Suprapubic skin (tissue), 3 donors: ENCODE results near the gene VPS39.

Experiments
- POLR2AphosphoS5 ChIP-seq, 3 donors: sonication (generic); formaldehyde crosslinking; IDR thresholded peaks; one replicate each; pipeline ENCODE4 v1.6.1; 2017; ENCODE audit warnings: antibody characterized with exemption in 3 of 3
- TF ChIP-seq, protein P1 (sequence below), 2 donors: fragments of 200-600 bp in 1 of 2; fragments of 450-650 bp in 1 of 2; sonication (generic) in 1 of 2; IDR thresholded peaks; one replicate each; pipeline ENCODE4 v1.5.1; 2016 to 2019; ENCODE audit warnings: antibody characterized with exemption in 2 of 2, mild to moderate bottlenecking in 1 of 2, moderate library complexity in 1 of 2

DNA sequence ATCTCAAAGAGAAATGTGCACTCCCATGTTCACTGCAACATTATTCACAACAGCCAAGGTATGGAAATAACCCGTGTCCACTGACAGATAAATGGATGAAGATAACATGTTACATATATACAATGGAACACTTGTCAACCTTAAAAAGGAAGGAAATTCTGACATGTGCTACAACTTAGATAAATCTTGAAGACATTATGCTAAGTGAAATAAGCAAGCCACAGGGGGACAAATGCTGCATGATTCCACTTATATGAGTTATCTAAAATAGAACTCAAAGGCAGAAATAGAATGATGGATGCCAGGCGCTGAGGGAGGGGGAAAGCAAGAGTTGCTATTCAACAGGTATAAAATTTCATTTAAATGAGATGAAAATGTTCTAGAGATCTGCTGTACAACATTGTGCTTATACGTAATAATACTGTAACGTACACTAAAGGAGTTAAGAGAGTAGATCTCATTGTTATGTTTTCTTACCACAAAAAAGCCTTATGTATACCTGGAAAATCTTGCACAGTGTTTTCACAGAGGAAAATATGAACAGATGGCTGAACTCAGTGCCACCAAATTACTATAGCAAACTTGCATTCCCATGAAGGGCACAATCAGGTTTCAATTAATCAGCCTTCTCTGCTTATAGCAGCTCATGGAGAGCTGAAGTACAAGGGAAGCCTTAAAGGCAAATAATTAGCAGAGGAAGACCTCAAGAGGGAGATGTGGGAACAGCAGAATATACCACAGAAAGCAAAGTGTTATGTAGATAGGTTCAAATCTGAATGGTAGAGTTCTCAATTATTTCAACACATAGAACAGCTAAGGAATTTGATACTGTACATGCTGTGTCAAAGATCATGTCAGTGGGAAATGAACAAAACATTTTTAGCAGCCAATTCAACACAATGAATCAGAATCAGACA lies 8.1 kb upstream of the VPS39 start:
- no peak for TF ChIP-seq POLR2AphosphoS5 (IDR thresholded peaks at IDR 0.05)
- TF ChIP-seq, protein P1, sequence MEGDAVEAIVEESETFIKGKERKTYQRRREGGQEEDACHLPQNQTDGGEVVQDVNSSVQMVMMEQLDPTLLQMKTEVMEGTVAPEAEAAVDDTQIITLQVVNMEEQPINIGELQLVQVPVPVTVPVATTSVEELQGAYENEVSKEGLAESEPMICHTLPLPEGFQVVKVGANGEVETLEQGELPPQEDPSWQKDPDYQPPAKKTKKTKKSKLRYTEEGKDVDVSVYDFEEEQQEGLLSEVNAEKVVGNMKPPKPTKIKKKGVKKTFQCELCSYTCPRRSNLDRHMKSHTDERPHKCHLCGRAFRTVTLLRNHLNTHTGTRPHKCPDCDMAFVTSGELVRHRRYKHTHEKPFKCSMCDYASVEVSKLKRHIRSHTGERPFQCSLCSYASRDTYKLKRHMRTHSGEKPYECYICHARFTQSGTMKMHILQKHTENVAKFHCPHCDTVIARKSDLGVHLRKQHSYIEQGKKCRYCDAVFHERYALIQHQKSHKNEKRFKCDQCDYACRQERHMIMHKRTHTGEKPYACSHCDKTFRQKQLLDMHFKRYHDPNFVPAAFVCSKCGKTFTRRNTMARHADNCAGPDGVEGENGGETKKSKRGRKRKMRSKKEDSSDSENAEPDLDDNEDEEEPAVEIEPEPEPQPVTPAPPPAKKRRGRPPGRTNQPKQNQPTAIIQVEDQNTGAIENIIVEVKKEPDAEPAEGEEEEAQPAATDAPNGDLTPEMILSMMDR (IDR thresholded peaks at IDR 0.05), result no peak
